Activated CD4-positive, alpha-beta T cell treated with anti-CD3 and anti-CD28 coated beads for 24 hours (primary cell): Measurements from ENCODE around the gene KRT32.

ENCODE experiments used
- DNase-seq, 2 donors: peaks; one replicate each; pipeline ENCODE4 v3.0.0-alpha.2; 2020; ENCODE audit warnings: low read depth in 2 of 2

The KRT32 gene

GRCh38 chr17:41492771-41493170 is 25.6 kb upstream of the KRT32 start:
- no peak for DNase-seq

GRCh38 chr17:41492351-41492750 is 25.2 kb upstream of the KRT32 start:
- DNase-seq: no peak

GRCh38 chr17:41491476-41491875 is 24.3 kb upstream of the KRT32 start:
- no peak for DNase-seq

GRCh38 chr17:41490000-41490990 is 23.1 kb upstream of the KRT32 start:
- DNase-seq: no peak

GRCh38 chr17:41489531-41489930 is 22.3 kb upstream of the KRT32 start, which contains the start of gene KRT36:
TSS of gene KRT36 (minus strand) at chr17:41489910. CDS start at chr17:41489864, 46 bp downstream.
- no peak for DNase-seq

- DNase-seq: peak; percentile 18 to 34
These were observed 19.8 kb upstream of the KRT32 start for GRCh38 chr17:41486809-41487530.

GRCh38 chr17:41486316-41486715 is 19.1 kb upstream of the KRT32 start:
- no peak for DNase-seq

GRCh38 chr17:41484920-41485904 is 18.0 kb upstream of the KRT32 start:
- DNase-seq: no peak

GRCh38 chr17:41483991-41484826 is 17.0 kb upstream of the KRT32 start:
- no peak for DNase-seq

GRCh38 chr17:41483531-41483930 is 16.3 kb upstream of the KRT32 start:
- no peak for DNase-seq

GRCh38 chr17:41481036-41481435 is 13.8 kb upstream of the KRT32 start, which contains the start of gene KRT35:
TSS of gene KRT35 (minus strand) at chr17:41481151. CDS start at chr17:41481097, 54 bp downstream.
- no peak for DNase-seq

- no peak for DNase-seq
These were observed 13.4 kb upstream of the KRT32 start for GRCh38 chr17:41480581-41480980.

- DNase-seq: no peak
These were observed 12.9 kb upstream of the KRT32 start for GRCh38 chr17:41480136-41480535.

GRCh38 chr17:41478237-41478636 is 11.1 kb upstream of the KRT32 start:
- DNase-seq: no peak

GRCh38 chr17:41476866-41477815 is 10.0 kb upstream of the KRT32 start:
- DNase-seq: no peak

GRCh38 chr17:41475421-41475820 is 8.2 kb upstream of the KRT32 start:
- DNase-seq: no peak

GRCh38 chr17:41474863-41475262 is 7.7 kb upstream of the KRT32 start:
- DNase-seq: no peak

- DNase-seq: no peak
These were observed 1.2 kb upstream of the KRT32 start for GRCh38 chr17:41468346-41468745.

- DNase-seq: no peak
These were observed 375 bp upstream of the KRT32 start for GRCh38 chr17:41467561-41467960.
